Skeletal muscle satellite cell (primary cell): Measurements from ENCODE around the gene TMEM39B.
A peak's percentile ranks its signal among the peaks of the same experiment; 100 is the strongest.
"Not testable (repeated sequence)": the region's sequence is repeated elsewhere in the genome, so short reads cannot be mapped to it uniquely, and the experiment has no call there.

ENCODE experiments used
- H3K27me3 ChIP-seq: 2 replicates; pipeline ENCODE4 v1.7.0; 2013; ENCODE audit warnings: low read length; ENCODE audit not compliant: control insufficient read depth, insufficient read depth
- H3K36me3 ChIP-seq: 2 replicates; pipeline ENCODE4 v1.7.0; 2013; ENCODE audit warnings: mild to moderate bottlenecking, control low read depth, low read length; ENCODE audit not compliant: insufficient read depth
- H3K4me1 ChIP-seq: 2 replicates; pipeline ENCODE4 v1.7.0; 2013; ENCODE audit warnings: low read length; ENCODE audit not compliant: control insufficient read depth, insufficient read depth
- H3K4me2 ChIP-seq: 2 replicates; pipeline ENCODE4 v1.7.0; 2013; ENCODE audit warnings: mild to moderate bottlenecking, low read length
- H3K4me3 ChIP-seq: 2 replicates; pipeline ENCODE4 v1.7.0; 2013; ENCODE audit warnings: low read length
- H3K9ac ChIP-seq: 2 replicates; pipeline ENCODE4 v1.7.0; 2013; ENCODE audit warnings: mild to moderate bottlenecking, low read depth, low read length, moderate library complexity
- H3K9me3 ChIP-seq: replicated peaks from 2 replicates; pipeline ENCODE4 v1.7.0; 2013; ENCODE audit warnings: mild to moderate bottlenecking, control low read depth, low read length

Gene TMEM39B

DNA sequence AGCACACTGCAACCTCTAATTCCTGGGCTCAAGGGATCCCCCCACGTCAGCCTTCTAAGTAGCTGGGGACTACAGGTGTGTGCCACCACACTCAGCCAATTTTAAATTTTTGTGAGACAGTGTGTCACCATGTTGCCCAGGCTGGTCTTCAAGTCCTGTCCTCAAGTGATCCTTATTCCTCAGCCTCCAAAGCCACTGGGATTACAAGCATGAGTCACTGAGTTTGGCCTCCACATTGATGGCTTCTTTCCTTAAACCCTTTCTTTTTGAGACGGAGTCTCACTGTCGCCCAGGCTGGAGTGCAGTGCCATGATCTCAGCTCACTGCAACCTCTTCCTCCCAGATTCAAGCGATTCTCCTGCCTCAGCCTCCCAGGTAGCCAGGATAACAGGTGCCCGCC is 42.8 kb downstream of the TMEM39B start:
- H3K4me1 ChIP-seq = peaks cover 15% of the 10 kb centered on the region

GRCh38 chr1:32116531-32116930 is 43.8 kb downstream of the TMEM39B start:
- Histone ChIP-seq H3K9ac (no peak overlapping the region), H3K4me1 (peaks cover 22% of the 10 kb centered on the region), H3K4me3 (no peak overlapping the region), H3K9me3 (no peaks in the 10 kb centered on the region), H3K36me3 (no peaks in the 10 kb centered on the region), H3K4me2 (peak overlapping the region; percentile 54), H3K27me3 (no peaks in the 10 kb centered on the region)

More for the DNA sequence above, 42.8 kb downstream of the TMEM39B start:
- Histone ChIP-seq H3K36me3 (no peaks in the 10 kb centered on the region), H3K27me3 (no peaks in the 10 kb centered on the region), H3K4me3 (no peak overlapping the region), H3K9ac (no peak overlapping the region), H3K4me2 (no peak overlapping the region), H3K9me3 (no peaks in the 10 kb centered on the region)

DNA sequence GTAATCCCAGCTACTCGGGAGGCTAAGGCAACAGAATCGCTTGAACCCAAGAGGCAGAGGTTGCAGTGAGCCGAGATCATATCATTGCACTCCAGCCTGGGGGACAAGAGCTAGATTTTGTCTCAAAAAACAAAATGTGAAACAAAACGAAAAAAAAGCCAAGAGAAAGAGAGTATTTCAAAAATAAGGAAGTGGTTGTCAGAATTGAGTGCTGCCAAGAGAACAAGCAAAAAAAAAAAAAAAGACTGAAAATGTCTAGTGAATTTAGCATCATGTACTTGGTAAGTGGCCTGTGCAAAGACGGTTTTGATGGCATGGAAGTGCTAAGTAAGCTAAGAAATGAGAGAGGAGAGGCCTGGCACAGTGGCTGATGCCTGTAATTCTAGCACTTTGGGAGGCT is 49.4 kb downstream of the TMEM39B start:
- Histone ChIP-seq H3K4me3 (no peak overlapping the region), H3K36me3 (peaks cover under 1% of the 10 kb centered on the region), H3K9ac (no peak overlapping the region), H3K4me1 (peaks cover 12% of the 10 kb centered on the region), H3K27me3 (no peaks in the 10 kb centered on the region), H3K4me2 (no peak overlapping the region), H3K9me3 (no peaks in the 10 kb centered on the region)

GRCh38 chr1:32123361-32123760 is 50.6 kb downstream of the TMEM39B start:
- not testable (repeated sequence) for H3K9ac ChIP-seq, H3K36me3 ChIP-seq, H3K4me2 ChIP-seq, H3K27me3 ChIP-seq, H3K9me3 ChIP-seq, H3K4me3 ChIP-seq
- H3K4me1 ChIP-seq = peaks cover 12% of the 10 kb centered on the region

- H3K4me2 ChIP-seq = no peak overlapping the region
- no peak overlapping the region for H3K9ac ChIP-seq
- H3K4me3 ChIP-seq = no peak overlapping the region
- no peaks in the 10 kb centered on the region for H3K27me3 ChIP-seq
- peaks cover 12% of the 10 kb centered on the region for H3K4me1 ChIP-seq
- H3K36me3 ChIP-seq = peaks cover 5% of the 10 kb centered on the region
- no peaks in the 10 kb centered on the region for H3K9me3 ChIP-seq
Observed at GRCh38 chr1:32125313-32125712, 52.6 kb downstream of the TMEM39B start.

DNA sequence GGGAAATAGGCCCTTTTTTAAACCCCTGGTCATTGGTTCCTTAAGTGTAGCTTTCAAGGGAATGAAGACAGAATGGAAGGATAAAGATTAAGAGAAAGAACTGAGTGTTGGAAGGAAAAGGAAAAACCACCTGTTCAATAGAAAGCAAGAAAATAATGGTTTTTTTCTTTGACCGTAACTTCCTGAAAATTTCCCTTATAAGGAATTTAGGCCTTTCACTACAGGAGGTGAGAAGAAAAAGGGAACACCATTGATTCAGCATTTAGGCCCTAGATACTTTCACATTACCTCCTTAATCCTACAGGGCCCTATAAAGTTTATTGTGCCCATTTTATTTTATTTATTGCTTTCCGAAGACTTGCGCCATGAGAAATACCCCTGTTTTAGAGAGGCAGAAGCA is 54.0 kb downstream of the TMEM39B start:
- Histone ChIP-seq H3K4me1 (peaks cover 4% of the 10 kb centered on the region), H3K4me3 (no peak overlapping the region), H3K27me3 (no peaks in the 10 kb centered on the region), H3K4me2 (no peak overlapping the region), H3K9me3 (no peaks in the 10 kb centered on the region), H3K9ac (no peak overlapping the region), H3K36me3 (peaks cover 5% of the 10 kb centered on the region)

GRCh38 chr1:32127409-32128198 is 54.9 kb downstream of the TMEM39B start:
- no peaks in the 10 kb centered on the region for H3K27me3 ChIP-seq
- H3K36me3 ChIP-seq = peaks cover 9% of the 10 kb centered on the region
- H3K4me1 ChIP-seq = peaks cover 4% of the 10 kb centered on the region
- H3K9me3 ChIP-seq = no peaks in the 10 kb centered on the region
- no peak overlapping the region for H3K4me3 ChIP-seq
- no peak overlapping the region for H3K4me2 ChIP-seq
- H3K9ac ChIP-seq = no peak overlapping the region

GRCh38 chr1:32128479-32128878 is 55.7 kb downstream of the TMEM39B start:
- H3K36me3 ChIP-seq = peaks cover 9% of the 10 kb centered on the region
- no peaks in the 10 kb centered on the region for H3K9me3 ChIP-seq
- peaks cover 6% of the 10 kb centered on the region for H3K4me1 ChIP-seq
- H3K9ac ChIP-seq = no peak overlapping the region
- H3K4me3 ChIP-seq = no peak overlapping the region
- H3K27me3 ChIP-seq = no peaks in the 10 kb centered on the region
- H3K4me2 ChIP-seq = no peak overlapping the region

DNA sequence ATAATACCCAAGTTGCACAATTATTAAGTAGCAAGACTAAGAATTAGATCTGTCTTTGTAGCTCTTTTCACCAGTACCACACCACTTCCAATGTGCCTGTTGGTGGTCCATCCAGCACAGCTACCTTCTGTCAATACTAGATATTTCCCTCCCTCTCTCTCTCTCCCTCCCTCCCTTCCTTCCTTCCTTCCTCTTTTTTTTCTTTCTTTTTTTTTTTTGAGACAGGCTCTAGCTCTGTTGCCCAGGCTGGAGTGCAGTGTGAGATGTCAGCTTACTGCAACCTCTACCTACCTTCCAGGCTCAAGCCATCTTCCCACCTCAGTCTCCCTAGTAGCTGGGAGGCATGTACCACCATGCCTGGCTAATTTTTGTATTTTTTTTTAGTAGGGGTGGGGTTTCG is 56.2 kb downstream of the TMEM39B start:
- no peaks in the 10 kb centered on the region for H3K9me3 ChIP-seq
- no peaks in the 10 kb centered on the region for H3K27me3 ChIP-seq
- H3K4me2 ChIP-seq = no peak overlapping the region
- no peak overlapping the region for H3K4me3 ChIP-seq
- H3K4me1 ChIP-seq = peaks cover 9% of the 10 kb centered on the region
- H3K36me3 ChIP-seq = peaks cover 9% of the 10 kb centered on the region
- no peak overlapping the region for H3K9ac ChIP-seq

DNA sequence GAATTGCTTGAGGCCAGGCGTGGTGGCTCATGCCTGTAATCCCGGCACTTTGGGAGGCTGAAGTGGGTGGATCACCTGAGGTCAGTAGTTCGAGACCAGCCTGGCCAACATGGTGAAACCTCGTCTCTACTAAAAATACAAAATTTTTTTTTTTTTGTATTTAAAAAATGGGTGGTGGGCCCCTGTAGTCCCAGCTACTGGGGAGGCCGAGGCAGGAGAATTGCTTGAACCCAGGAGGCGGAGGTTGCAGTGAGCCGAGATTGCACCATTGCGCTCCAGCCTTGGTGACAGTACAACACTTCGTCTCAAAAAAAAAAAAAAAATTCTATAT is 61.2 kb downstream of the TMEM39B start:
- Histone ChIP-seq H3K9ac (peak overlapping the region; percentile 9), H3K4me2 (peak overlapping the region; percentile 32), H3K4me1 (peaks cover 18% of the 10 kb centered on the region)
- not testable (repeated sequence) for H3K9me3 ChIP-seq, H3K36me3 ChIP-seq, H3K4me3 ChIP-seq, H3K27me3 ChIP-seq

GRCh38 chr1:32137111-32137510 is 64.4 kb downstream of the TMEM39B start:
- Histone ChIP-seq H3K9me3 (no peaks in the 10 kb centered on the region), H3K36me3 (peaks cover 2% of the 10 kb centered on the region), H3K9ac (no peak overlapping the region), H3K27me3 (no peaks in the 10 kb centered on the region), H3K4me2 (no peak overlapping the region), H3K4me3 (no peak overlapping the region), H3K4me1 (peaks cover 27% of the 10 kb centered on the region)

- Histone ChIP-seq H3K4me2 (peak overlapping the region; percentile 23), H3K36me3 (no peaks in the 10 kb centered on the region), H3K9me3 (no peaks in the 10 kb centered on the region), H3K4me1 (peaks cover 26% of the 10 kb centered on the region), H3K9ac (no peak overlapping the region), H3K27me3 (no peaks in the 10 kb centered on the region), H3K4me3 (no peak overlapping the region)
Observed at GRCh38 chr1:32138965-32139364, 66.2 kb downstream of the TMEM39B start.
